GM21526 (cell line): ENCODE results near the gene ORC1.

Experiments used
- ATAC-seq: cut with Tn5 transposase; IDR thresholded peaks from one replicate; pipeline ENCODE4 v1.9.1; 2021; ENCODE audit warnings: moderate library complexity; ENCODE audit not compliant: unreplicated experiment, low FRiP score

The ORC1 gene

GRCh38 chr1:52348704-52349300, 55.4 kb downstream of the ORC1 start:
- ATAC-seq = no peak

GRCh38 chr1:52346653-52347052, 57.6 kb downstream of the ORC1 start:
- no peak for ATAC-seq

- ATAC-seq = no peak
Observed at GRCh38 chr1:52345252-52345651, 59.0 kb downstream of the ORC1 start.

GRCh38 chr1:52343979-52344378, 60.2 kb downstream of the ORC1 start:
- ATAC-seq = no peak

GRCh38 chr1:52341655-52342260, 62.5 kb downstream of the ORC1 start:
- no peak for ATAC-seq

- ATAC-seq = no peak
Observed at GRCh38 chr1:52337439-52337838, 66.8 kb downstream of the ORC1 start.

- no peak for ATAC-seq
Observed at GRCh38 chr1:52334906-52335528, 69.2 kb downstream of the ORC1 start.

GRCh38 chr1:52332411-52332810, 71.8 kb downstream of the ORC1 start:
- no peak for ATAC-seq

GRCh38 chr1:52328615-52329014, 75.6 kb downstream of the ORC1 start:
- no peak for ATAC-seq

- ATAC-seq = no peak
Observed at GRCh38 chr1:52325786-52326185, 78.4 kb downstream of the ORC1 start.

- no peak for ATAC-seq
Observed at GRCh38 chr1:52323731-52324130, 80.5 kb downstream of the ORC1 start.
